Inflammatory macrophage treated with lipopolysaccharide for 4 hours (primary cell): Measurements from ENCODE around the gene DYNLT1.
"Not testable (repeated sequence)": the region's sequence is repeated elsewhere in the genome, so short reads cannot be mapped to it uniquely, and the experiment has no call there.

Experiments used
- DNase-seq: peaks from one replicate; pipeline ENCODE4 v3.0.0-alpha.2; 2020

DYNLT1 gene

GRCh38 chr6:158644231-158645063 is at the start of gene DYNLT1:
TSS of gene DYNLT1 (minus strand) at chr6:158644743. CDS start at chr6:158644708, 35 bp downstream.
- DNase-seq, result peak; percentile 92

- DNase-seq, result peak; percentile 53
Observed at GRCh38 chr6:158688860-158689259, 44.3 kb upstream of the DYNLT1 start.

GRCh38 chr6:158687506-158687905 is 43.0 kb upstream of the DYNLT1 start:
- DNase-seq, result peak; percentile 50

- peak; percentile 5 for DNase-seq
Observed at GRCh38 chr6:158686791-158687381, 42.3 kb upstream of the DYNLT1 start.

GRCh38 chr6:158686311-158686710 is 41.8 kb upstream of the DYNLT1 start:
- DNase-seq, result no peak

- no peak for DNase-seq
Observed at GRCh38 chr6:158684745-158685324, 40.3 kb upstream of the DYNLT1 start.

- no peak for DNase-seq
Observed at GRCh38 chr6:158684311-158684710, 39.8 kb upstream of the DYNLT1 start.

GRCh38 chr6:158680481-158680880 is 35.9 kb upstream of the DYNLT1 start:
- DNase-seq, result no peak

GRCh38 chr6:158680015-158680414 is 35.5 kb upstream of the DYNLT1 start:
- no peak for DNase-seq

GRCh38 chr6:158677906-158678578 is 33.5 kb upstream of the DYNLT1 start:
- DNase-seq, result no peak

- DNase-seq, result not testable (repeated sequence)
Observed at GRCh38 chr6:158677094-158677493, 32.6 kb upstream of the DYNLT1 start.

- DNase-seq, result no peak
Observed at GRCh38 chr6:158674342-158675131, 30.0 kb upstream of the DYNLT1 start.

GRCh38 chr6:158672726-158673125 is 28.2 kb upstream of the DYNLT1 start:
- DNase-seq, result no peak

- DNase-seq, result not testable (repeated sequence)
Observed at GRCh38 chr6:158672119-158672518, 27.6 kb upstream of the DYNLT1 start.

GRCh38 chr6:158669145-158670035 is 24.8 kb upstream of the DYNLT1 start:
- DNase-seq, result no peak

- DNase-seq, result no peak
Observed at GRCh38 chr6:158668707-158669103, 24.2 kb upstream of the DYNLT1 start.

GRCh38 chr6:158667360-158667981 is 22.9 kb upstream of the DYNLT1 start:
- peak; percentile 22 for DNase-seq

GRCh38 chr6:158666628-158667359 is 22.3 kb upstream of the DYNLT1 start:
- peak; percentile 98 for DNase-seq

- DNase-seq, result no peak
Observed at GRCh38 chr6:158665332-158665731, 20.8 kb upstream of the DYNLT1 start.

- DNase-seq, result no peak
Observed at GRCh38 chr6:158663625-158664165, 19.2 kb upstream of the DYNLT1 start.
